NCI-H1105 treated with DMSO at 0.1 percent for 48 hours (cell line): ENCODE measurements around the gene KRTAP25-1.

Experiments
- DNase-seq: peaks from one replicate; lab custom pipeline; 2025; lab: John Stamatoyannopoulos, UW

KRTAP25-1 gene, protein sequence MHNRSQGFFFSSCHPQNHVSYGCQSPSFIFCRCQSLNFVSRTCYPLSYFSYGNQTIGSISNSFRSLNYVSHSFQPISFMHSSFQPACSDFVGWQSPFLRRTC

DNA sequence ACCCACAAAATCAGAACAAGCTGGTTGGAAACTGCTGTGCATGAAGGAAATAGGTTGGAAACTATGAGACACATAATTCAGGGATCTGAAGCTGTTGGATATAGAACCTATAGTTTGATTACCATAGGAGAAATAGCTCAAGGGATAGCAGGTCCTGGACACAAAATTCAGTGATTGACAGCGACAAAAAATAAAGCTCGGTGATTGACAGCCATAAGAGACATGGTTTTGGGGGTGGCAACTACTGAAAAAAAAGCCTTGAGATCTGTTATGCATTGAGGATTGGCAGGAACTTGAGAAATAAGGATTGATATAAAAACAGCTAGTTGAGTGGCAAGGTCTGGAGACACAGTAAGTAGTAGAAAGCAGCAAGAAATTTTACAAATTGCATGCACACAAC, at the start of gene KRTAP25-1:
KRTAP25-1 (minus strand) TSS at position 300 of the 400 bp plus-strand sequence; CDS start at position 276, 24 bp downstream.
- DNase-seq, result no peak

GRCh38 chr21:30338717-30339116, 49.4 kb upstream of the KRTAP25-1 start:
- no peak for DNase-seq

GRCh38 chr21:30337772-30338171, 48.5 kb upstream of the KRTAP25-1 start:
- DNase-seq, result no peak

DNA sequence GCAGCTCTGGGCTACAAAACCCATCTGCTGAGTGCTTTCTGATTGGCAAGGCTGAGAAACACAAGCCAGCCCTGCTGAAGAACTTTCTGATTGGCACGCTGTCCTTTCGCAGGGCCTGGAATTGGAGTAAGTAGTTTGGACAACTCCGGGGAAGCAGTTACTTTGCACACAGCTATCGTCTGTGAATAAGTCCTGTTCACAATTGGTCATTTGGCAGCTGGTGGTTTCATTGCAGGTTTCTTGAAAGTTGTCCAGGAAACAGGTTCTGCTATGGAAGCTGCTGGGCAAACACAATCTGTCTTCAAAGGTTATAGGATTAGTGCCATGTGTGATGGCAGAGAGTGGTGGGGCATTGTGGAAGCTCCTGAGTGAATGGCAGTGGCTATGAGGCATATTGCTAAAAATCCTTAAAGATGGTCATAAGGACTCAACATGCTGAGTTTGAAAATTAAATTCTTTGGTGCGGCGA, 48.0 kb upstream of the KRTAP25-1 start, which contains the start of gene KRTAP27-1:
KRTAP27-1 (minus strand) TSS at position 419 of the 469 bp plus-strand sequence; CDS start at position 393, 26 bp downstream.
- no peak for DNase-seq

DNA sequence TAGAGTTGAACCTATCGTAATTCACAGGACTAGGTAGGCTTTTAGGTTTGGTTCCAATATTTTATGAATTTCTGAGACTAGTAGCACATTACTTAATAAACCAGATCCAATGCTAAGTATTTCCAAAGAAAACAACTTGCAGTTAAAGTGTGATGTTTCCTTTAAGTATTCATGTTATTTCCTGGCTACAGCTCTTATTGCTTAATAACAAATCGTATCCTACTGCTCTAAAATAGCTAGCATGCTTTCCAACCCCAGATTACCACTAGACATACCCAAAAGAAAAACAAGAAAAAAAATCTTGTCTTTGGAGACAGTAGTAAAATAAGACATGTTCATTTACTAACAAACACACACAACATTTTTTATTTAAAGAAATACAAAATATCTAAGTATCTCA, 47.3 kb upstream of the KRTAP25-1 start:
- no peak for DNase-seq

- DNase-seq, result no peak
These were observed 44.4 kb upstream of the KRTAP25-1 start for GRCh38 chr21:30333736-30334135.

GRCh38 chr21:30332681-30333080, 43.4 kb upstream of the KRTAP25-1 start:
- DNase-seq, result no peak

- no peak for DNase-seq
These were observed 40.0 kb upstream of the KRTAP25-1 start for GRCh38 chr21:30329203-30329875.

- DNase-seq, result no peak
These were observed 37.1 kb upstream of the KRTAP25-1 start for GRCh38 chr21:30326390-30326789.

- no peak for DNase-seq
These were observed 30.9 kb upstream of the KRTAP25-1 start, which contains the start of gene KRTAP26-1 for GRCh38 chr21:30320215-30320614. KRTAP26-1 (minus strand) TSS chr21:30320315; CDS start chr21:30320035, 280 bp downstream.

- DNase-seq, result no peak
These were observed 26.4 kb upstream of the KRTAP25-1 start for GRCh38 chr21:30315701-30316100.

GRCh38 chr21:30306884-30307283, 17.6 kb upstream of the KRTAP25-1 start:
- DNase-seq, result no peak

GRCh38 chr21:30305136-30305535, 15.8 kb upstream of the KRTAP25-1 start:
- no peak for DNase-seq

DNA sequence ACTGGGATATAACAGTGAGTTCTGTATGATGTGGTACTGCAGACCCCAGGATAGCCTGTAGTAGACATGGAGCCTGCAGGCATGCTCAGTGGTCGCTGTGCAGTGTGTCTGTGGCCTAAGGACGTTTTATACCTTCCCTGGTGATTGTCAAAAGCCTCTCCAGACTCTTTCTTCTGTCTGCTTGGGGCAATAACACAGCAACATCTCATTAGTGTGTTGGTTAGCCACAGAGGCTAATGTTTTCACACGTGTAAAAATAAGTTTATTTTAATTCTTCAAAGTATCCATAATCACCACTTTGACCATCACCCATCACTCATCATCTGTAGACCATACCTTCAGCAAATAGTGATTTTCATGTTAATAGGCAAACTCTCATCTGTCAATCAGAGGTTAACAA, 6.5 kb downstream of the KRTAP25-1 start, which contains the start of gene KRTAP24-1:
KRTAP24-1 (minus strand) TSS at position 101 of the 400 bp plus-strand sequence; CDS start at position 83, 18 bp downstream.
- no peak for DNase-seq

GRCh38 chr21:30271611-30272010, 17.7 kb downstream of the KRTAP25-1 start:
- no peak for DNase-seq

GRCh38 chr21:30271156-30271555, 18.2 kb downstream of the KRTAP25-1 start:
- no peak for DNase-seq

DNA sequence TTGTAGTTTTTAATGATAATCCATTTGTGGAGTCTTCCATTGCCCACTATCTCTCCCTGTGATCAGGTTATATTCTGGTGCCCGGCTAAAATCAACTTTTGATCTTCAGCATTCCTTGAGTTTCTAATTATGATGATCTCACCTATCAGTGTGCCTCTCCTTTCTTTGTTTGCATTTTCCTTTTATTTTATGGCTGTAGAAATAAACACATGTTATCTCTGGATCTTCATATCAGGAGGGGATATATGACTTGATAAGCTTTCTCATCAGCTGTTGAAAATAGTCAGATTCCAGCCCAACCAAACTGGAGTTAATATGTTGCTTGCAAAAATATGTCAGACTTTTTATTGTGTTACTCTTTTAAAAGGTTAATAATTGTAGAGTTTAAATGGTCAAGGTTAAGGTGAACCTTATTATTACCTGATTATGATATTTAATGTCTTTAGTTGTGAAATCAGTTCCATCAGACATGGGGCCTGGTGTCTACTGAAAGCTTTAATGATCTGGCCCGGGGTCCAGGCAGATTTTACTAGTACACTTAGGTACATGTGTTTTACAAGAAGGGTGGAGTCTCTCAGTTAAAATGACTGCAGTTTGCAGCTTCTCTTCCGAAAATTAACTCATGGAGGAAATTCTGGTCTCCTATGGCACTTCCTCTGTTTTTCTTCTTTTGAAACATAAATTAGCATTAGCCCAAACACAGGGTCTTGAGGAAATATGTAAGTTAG, 19.3 kb downstream of the KRTAP25-1 start:
- DNase-seq, result no peak

DNA sequence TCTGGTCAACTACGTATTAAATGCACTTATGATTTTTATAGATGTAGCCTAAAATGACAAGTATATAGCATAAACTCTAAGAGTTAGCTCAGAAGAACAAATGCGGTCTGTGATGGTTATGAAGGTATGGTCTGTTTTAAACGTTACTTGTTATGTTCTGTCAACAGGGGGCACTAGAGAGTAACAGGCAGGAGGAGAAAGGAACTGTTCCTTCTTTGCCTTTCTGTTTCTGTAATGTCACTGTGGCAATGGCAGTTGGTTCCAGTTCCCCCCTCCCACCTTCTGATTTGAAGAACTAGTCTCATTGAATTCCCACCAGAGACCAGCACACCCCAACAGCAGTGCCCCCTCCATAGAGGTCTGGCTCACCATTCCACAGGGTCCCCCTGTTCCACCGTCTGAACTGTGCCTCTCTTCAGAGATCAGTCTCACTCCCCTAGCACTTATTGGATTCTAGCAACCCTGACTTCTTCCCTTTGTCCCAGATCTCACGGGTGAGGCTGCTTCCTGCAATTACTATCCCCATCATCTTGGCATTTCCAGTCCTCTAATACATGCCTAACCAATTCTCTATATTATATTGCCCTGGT, 20.6 kb downstream of the KRTAP25-1 start:
- no peak for DNase-seq

- no peak for DNase-seq
These were observed 31.5 kb downstream of the KRTAP25-1 start for GRCh38 chr21:30257773-30258172.

DNA sequence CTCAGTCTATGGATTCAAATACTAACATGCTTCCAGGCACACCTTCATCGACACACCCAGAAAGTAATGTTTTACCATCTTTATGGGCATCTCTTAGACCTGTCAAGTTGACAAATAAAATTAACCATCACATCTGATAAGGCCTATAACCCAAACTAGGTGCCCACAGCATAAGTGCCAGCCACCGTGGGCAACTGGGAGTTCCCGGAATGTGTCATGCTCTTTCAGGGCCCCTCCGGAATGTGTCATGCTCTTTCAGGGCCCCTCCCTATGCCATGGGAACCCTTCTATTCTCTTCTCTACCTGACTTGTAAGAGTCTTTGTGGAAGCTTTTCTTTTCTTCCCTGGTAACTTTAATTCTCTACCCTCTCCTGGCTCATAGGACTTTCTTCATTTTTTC, 33.2 kb downstream of the KRTAP25-1 start:
- DNase-seq, result no peak

- DNase-seq, result no peak
These were observed 33.6 kb downstream of the KRTAP25-1 start for GRCh38 chr21:30255679-30256078.

GRCh38 chr21:30251781-30252180, 37.5 kb downstream of the KRTAP25-1 start:
- DNase-seq, result no peak
